Natural killer cell (primary cell): Measurements from ENCODE around the gene VANGL2. TPM values are rescaled to one million over a fixed set of nuclear protein-coding genes. Genes with fewer than 3 reads are reported as not detected.

Source experiments
- ATAC-seq, 3 donors: fragments of 150-1000 bp in 2 of 3; fragments of 200-7000 bp in 1 of 3; cut with Tn5 transposase; 1 replicate in 1 of 3; 2 replicates in 2 of 3; pipeline ENCODE4 v1.10.0; 2021; ENCODE audit warnings: mild to moderate bottlenecking in 2 of 3, moderate library complexity in 2 of 3
- DNase-seq, 2 donors: peaks; one replicate each; pipeline versions ENCODE4 v3.0.0 to v3.0.0-alpha.2; 2013 to 2021; ENCODE audit warnings: mixed read lengths in 1 of 2
- H3K27ac ChIP-seq: one replicate; pipeline ENCODE4 v1.5.1; 2013; ENCODE audit warnings: mild to moderate bottlenecking, low read length
- H3K27me3 ChIP-seq: one replicate; pipeline ENCODE4 v1.6.1; 2013; ENCODE audit warnings: low read length; ENCODE audit not compliant: control insufficient read depth, insufficient read depth
- H3K36me3 ChIP-seq: one replicate; pipeline ENCODE4 v1.6.1; 2013; ENCODE audit warnings: low read length; ENCODE audit not compliant: control insufficient read depth, insufficient read depth
- H3K4me1 ChIP-seq: one replicate; pipeline ENCODE4 v1.6.1; 2013; ENCODE audit warnings: low read length; ENCODE audit not compliant: control insufficient read depth, insufficient read depth
- H3K4me3 ChIP-seq: one replicate; pipeline ENCODE4 v1.5.1; 2013; ENCODE audit warnings: low read length
- H3K9me3 ChIP-seq: one replicate; pipeline ENCODE4 v1.6.1; 2013; ENCODE audit warnings: low read length; ENCODE audit not compliant: control insufficient read depth, insufficient read depth
- H3K27ac Mint-ChIP-seq, 2 donors: one replicate each; pipeline ENCODE4 v1.8.0; 2022; ENCODE audit warnings: mild to moderate bottlenecking in 2 of 2, mixed read lengths in 2 of 2, moderate library complexity in 1 of 2
- H3K27me3 Mint-ChIP-seq, 2 donors: one replicate each; pipeline ENCODE4 v1.8.0; 2022; ENCODE audit warnings: low read depth in 2 of 2, mixed read lengths in 2 of 2
- H3K36me3 Mint-ChIP-seq: one replicate; pipeline ENCODE4 v1.8.0; 2022; ENCODE audit warnings: mixed read lengths
- H3K4me1 Mint-ChIP-seq, 2 donors: one replicate each; pipeline ENCODE4 v1.8.0; 2022; ENCODE audit warnings: mixed read lengths in 2 of 2
- H3K4me3 Mint-ChIP-seq: one replicate; pipeline ENCODE4 v1.8.0; 2022; ENCODE audit warnings: mild to moderate bottlenecking, moderate library complexity, mixed read lengths
- H3K9me3 Mint-ChIP-seq, 2 donors: one replicate each; pipeline ENCODE4 v1.8.0; 2022; ENCODE audit warnings: mixed read lengths in 2 of 2
- WGBS: methylation state at CpG from one replicate; pipeline ENCODE4 v1.1.7; 2013; ENCODE audit warnings: missing lambda C conversion rate; ENCODE audit not compliant: insufficient coverage; 5-methylcytosine and 5-hydroxymethylcytosine counted together
- intact Hi-C: fragments of 100-400 bp; cut with micrococcal nuclease; formaldehyde crosslinking; loops from one replicate; pipeline ENCODE4 v1.14.2; 2022
- total RNA-seq, 4 donors: library from RNA; stranded (reverse); fragments of 120-200 nt in 1 of 4; gene quantifications; one replicate each; pipeline versions ENCODE4 v1.2.3 to v1.2.4, GENCODE V29; 2013 to 2022
- TF ChIP-seq, protein P1 (sequence below): fragments of 200-600 bp; IDR thresholded peaks from one replicate; pipeline ENCODE4 v1.8.0; 2022; ENCODE audit warnings: antibody characterized with exemption

The VANGL2 gene
- total RNA-seq, 3 donors from 2014 or later (not counting 1 experiment from before 2014, with no cell fraction given) = 0.08 TPM; not detected in 2

DNA sequence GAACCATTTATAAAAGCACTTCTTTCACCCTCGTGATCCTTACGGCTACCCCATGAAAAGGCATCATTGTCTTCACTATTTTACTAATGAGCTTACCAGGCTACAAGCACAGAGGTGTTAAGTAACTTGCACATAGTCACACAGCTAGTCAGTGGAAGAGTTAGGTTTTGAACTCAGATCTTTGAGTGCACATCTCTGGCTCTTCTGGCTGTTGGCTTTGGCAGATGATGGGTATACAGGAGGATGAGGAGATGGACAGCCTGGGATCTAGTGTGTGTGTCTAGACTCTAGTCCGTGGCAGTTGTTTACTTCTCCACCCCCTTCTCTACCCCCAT is 11.6 kb downstream of the VANGL2 start:
- H3K4me3 ChIP-seq = no peak overlapping the region
- H3K27ac Mint-ChIP-seq = no peak overlapping the region
- H3K27ac ChIP-seq = no peak overlapping the region
- no peak overlapping the region for H3K4me3 Mint-ChIP-seq
- WGBS = 100% methylated on average over 2 of the region's 3 CpGs
- TF ChIP-seq, protein P1, sequence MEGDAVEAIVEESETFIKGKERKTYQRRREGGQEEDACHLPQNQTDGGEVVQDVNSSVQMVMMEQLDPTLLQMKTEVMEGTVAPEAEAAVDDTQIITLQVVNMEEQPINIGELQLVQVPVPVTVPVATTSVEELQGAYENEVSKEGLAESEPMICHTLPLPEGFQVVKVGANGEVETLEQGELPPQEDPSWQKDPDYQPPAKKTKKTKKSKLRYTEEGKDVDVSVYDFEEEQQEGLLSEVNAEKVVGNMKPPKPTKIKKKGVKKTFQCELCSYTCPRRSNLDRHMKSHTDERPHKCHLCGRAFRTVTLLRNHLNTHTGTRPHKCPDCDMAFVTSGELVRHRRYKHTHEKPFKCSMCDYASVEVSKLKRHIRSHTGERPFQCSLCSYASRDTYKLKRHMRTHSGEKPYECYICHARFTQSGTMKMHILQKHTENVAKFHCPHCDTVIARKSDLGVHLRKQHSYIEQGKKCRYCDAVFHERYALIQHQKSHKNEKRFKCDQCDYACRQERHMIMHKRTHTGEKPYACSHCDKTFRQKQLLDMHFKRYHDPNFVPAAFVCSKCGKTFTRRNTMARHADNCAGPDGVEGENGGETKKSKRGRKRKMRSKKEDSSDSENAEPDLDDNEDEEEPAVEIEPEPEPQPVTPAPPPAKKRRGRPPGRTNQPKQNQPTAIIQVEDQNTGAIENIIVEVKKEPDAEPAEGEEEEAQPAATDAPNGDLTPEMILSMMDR = no peak
- H3K27me3 Mint-ChIP-seq = peaks cover 0 to 3% of the 10 kb centered on the region in 2 donors
- H3K36me3 ChIP-seq = no peaks in the 10 kb centered on the region
- no peaks in the 10 kb centered on the region for H3K9me3 ChIP-seq
- no peak for DNase-seq
- no peaks in the 10 kb centered on the region for H3K36me3 Mint-ChIP-seq
- H3K27me3 ChIP-seq = no peaks in the 10 kb centered on the region
- no peak for ATAC-seq
- H3K9me3 Mint-ChIP-seq = no peaks in the 10 kb centered on the region
- intact Hi-C loops = no loop called here
- H3K4me1 Mint-ChIP-seq = no peaks in the 10 kb centered on the region
- H3K4me1 ChIP-seq = no peaks in the 10 kb centered on the region

DNA sequence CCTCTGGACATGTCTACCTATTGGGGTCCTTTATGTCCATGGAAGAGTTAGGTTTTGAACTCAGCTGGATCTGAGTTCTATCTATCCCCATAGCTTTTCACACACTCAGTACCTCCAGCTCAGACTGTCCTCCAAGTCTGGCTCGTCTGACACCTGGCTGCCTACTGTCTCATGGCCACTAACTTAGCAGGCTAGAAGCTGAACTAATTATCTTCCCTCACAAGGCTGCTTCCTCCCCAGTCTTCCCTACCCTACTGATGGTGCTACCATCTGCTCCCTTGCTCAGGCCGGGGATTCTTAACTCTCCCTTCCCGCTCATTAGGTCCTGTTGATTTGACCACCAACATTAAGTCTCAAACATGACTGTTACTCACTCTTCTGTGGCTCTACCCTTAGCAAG is 13.4 kb downstream of the VANGL2 start:
- Histone ChIP-seq H3K4me3 (no peak overlapping the region), H3K9me3 (no peaks in the 10 kb centered on the region), H3K36me3 (no peaks in the 10 kb centered on the region), H3K4me1 (no peaks in the 10 kb centered on the region), H3K27me3 (no peaks in the 10 kb centered on the region), H3K27ac (no peak overlapping the region)
- intact Hi-C loops = no loop called here
- ATAC-seq (no peak), DNase-seq (no peak)
- Mint-ChIP-seq H3K4me1 (no peaks in the 10 kb centered on the region), H3K27me3 (peaks cover 0 to 3% of the 10 kb centered on the region in 2 donors), H3K4me3 (no peak overlapping the region), H3K27ac (no peak overlapping the region), H3K36me3 (no peaks in the 10 kb centered on the region), H3K9me3 (no peaks in the 10 kb centered on the region)
- TF ChIP-seq, protein P1 = no peak
- 91% methylated on average over 3 of the region's 3 CpGs for WGBS

DNA sequence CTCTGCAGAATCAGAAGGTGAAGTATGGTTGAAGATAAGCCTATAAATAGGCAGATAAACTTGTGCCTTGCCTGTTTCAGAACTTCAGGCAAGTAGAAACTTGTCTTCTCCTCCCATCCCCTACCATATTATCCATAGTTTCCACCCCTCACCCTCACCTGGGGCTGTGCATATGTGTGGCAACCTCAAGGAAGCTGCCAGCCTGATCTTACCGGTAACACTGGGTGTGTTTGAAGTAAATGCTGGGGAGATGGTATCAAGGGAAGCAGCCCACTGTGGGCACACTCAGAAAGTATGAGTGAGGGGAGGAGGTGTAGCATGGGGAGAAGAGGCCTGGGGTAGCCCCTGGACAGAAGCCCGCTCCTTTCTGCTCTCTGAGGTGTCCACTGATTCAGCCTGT is 14.5 kb downstream of the VANGL2 start:
- DNase-seq (no peak), ATAC-seq (no peak)
- Histone ChIP-seq H3K9me3 (no peaks in the 10 kb centered on the region), H3K27me3 (no peaks in the 10 kb centered on the region), H3K4me3 (no peak overlapping the region), H3K36me3 (no peaks in the 10 kb centered on the region), H3K4me1 (no peaks in the 10 kb centered on the region), H3K27ac (no peak overlapping the region)
- no peak overlapping the region for H3K27ac Mint-ChIP-seq
- TF ChIP-seq, protein P1 = no peak
- intact Hi-C loops = no loop called here
- no peaks in the 10 kb centered on the region for H3K36me3 Mint-ChIP-seq
- H3K27me3 Mint-ChIP-seq = peaks cover 0 to 3% of the 10 kb centered on the region in 2 donors
- H3K4me3 Mint-ChIP-seq = no peak overlapping the region
- H3K9me3 Mint-ChIP-seq = no peaks in the 10 kb centered on the region
- WGBS = 65% methylated on average over 2 of the region's 2 CpGs
- H3K4me1 Mint-ChIP-seq = no peaks in the 10 kb centered on the region

DNA sequence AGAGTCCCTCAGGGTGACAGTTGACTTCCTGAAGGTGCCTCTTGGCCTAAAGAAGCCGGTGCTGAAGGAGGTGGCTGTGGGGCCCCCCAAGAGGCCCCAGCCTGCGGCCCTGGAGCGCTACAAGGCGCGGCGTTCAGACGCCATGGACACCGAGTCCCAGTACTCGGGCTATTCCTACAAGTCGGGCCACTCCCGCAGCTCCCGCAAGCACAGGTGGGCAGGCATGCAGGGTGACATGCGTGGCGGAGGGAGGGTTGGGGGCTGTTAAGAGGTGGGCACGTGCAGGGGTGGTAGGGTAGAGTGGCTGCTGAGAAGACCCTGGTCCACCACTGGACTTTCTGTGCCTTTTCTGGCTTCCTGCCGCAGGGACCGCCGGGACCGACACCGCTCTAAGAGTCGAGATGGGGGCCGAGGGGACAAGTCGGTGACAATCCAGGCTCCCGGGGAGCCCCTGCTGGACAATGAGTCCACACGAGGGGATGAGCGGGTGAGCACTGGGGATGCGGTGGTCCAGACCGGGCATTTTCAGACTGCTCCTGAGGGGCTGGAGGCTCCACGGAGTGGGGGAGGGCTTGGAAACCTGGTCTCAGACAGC is 15.4 kb downstream of the VANGL2 start:
- H3K4me1 ChIP-seq = no peaks in the 10 kb centered on the region
- Mint-ChIP-seq H3K4me1 (no peaks in the 10 kb centered on the region), H3K27ac (no peak overlapping the region), H3K36me3 (no peaks in the 10 kb centered on the region), H3K4me3 (no peak overlapping the region), H3K27me3 (peaks cover 0 to 3% of the 10 kb centered on the region in 2 donors), H3K9me3 (no peaks in the 10 kb centered on the region)
- TF ChIP-seq, protein P1 = no peak
- H3K27ac ChIP-seq = no peak overlapping the region
- H3K4me3 ChIP-seq = no peak overlapping the region
- no peaks in the 10 kb centered on the region for H3K9me3 ChIP-seq
- no peak for ATAC-seq
- intact Hi-C loops = no loop called here
- DNase-seq = no peak
- WGBS = 96% methylated on average over 29 of the region's 29 CpGs
- no peaks in the 10 kb centered on the region for H3K27me3 ChIP-seq
- no peaks in the 10 kb centered on the region for H3K36me3 ChIP-seq
